Caco-2 (cell line): ENCODE results near the gene LDLR. TPM values are rescaled to one million over a fixed set of nuclear protein-coding genes. Genes with fewer than 3 reads are reported as not detected.
A peak's percentile ranks its signal among the peaks of the same experiment; 100 is the strongest.

Source experiments
- BruUV-seq: library from RNA; stranded (reverse); fragments of 400-500 nt; replicated peaks from 2 replicates; lab custom pipeline; 2021; lab: Mats Ljungman, UMichigan
- CTCF ChIA-PET: fragments of 300-600 bp; sonication (Branson Sonifier 250); formaldehyde crosslinking; loops from one replicate; lab custom pipeline; 2022; ENCODE audit warnings: antibody characterized with exemption; lab: Charles Lee
- POLR2A ChIA-PET: fragments of 300-600 bp; sonication (Branson Sonifier 250); formaldehyde crosslinking; loops from one replicate; lab custom pipeline; 2022; ENCODE audit warnings: antibody characterized with exemption; lab: Charles Lee
- DNase-seq, 2 experiments: peaks; one replicate each; pipeline versions ENCODE4 v3.0.0 to v3.0.0-alpha.2; 2020 to 2022
- H3K27me3 ChIP-seq: replicated peaks from 2 replicates; pipeline ENCODE4 v1.6.0; 2011; ENCODE audit warnings: low read length; ENCODE audit not compliant: control insufficient read depth, insufficient read depth
- H3K36me3 ChIP-seq: 2 replicates; pipeline ENCODE4 v1.5.1; 2011; ENCODE audit warnings: low read length; ENCODE audit not compliant: control insufficient read depth, insufficient read depth
- H3K4me1 ChIP-seq: fragments of 250-450 bp; sonication (Bioruptor Pico); 2 replicates; pipeline ENCODE4 v1.5.1; 2020; ENCODE audit warnings: mild to moderate bottlenecking
- H3K4me3 ChIP-seq: 2 replicates; pipeline ENCODE4 v1.5.1; 2011; ENCODE audit warnings: low read depth, mild to moderate bottlenecking, control low read depth, low read length
- H3K9me3 ChIP-seq: fragments of 250-450 bp; sonication (Bioruptor Pico); 2 replicates; pipeline ENCODE4 v1.5.1; 2020; ENCODE audit warnings: mild to moderate bottlenecking, moderate library complexity
- H3K27ac Mint-ChIP-seq: one replicate; pipeline ENCODE4 v1.8.0; 2022; ENCODE audit warnings: mixed read lengths; ENCODE audit not compliant: unreplicated experiment
- H3K27me3 Mint-ChIP-seq: one replicate; pipeline ENCODE4 v1.8.0; 2022; ENCODE audit warnings: mixed read lengths; ENCODE audit not compliant: insufficient read depth, unreplicated experiment
- H3K36me3 Mint-ChIP-seq: one replicate; pipeline ENCODE4 v1.8.0; 2022; ENCODE audit warnings: mild to moderate bottlenecking, mixed read lengths; ENCODE audit not compliant: insufficient read depth, unreplicated experiment
- H3K4me1 Mint-ChIP-seq: one replicate; pipeline ENCODE4 v1.8.0; 2022; ENCODE audit warnings: low read depth, mixed read lengths; ENCODE audit not compliant: unreplicated experiment
- H3K4me3 Mint-ChIP-seq: one replicate; pipeline ENCODE4 v1.8.0; 2022; ENCODE audit warnings: mild to moderate bottlenecking, moderate library complexity, mixed read lengths; ENCODE audit not compliant: unreplicated experiment
- H3K9me3 Mint-ChIP-seq: one replicate; pipeline ENCODE4 v1.8.0; 2022; ENCODE audit warnings: mixed read lengths; ENCODE audit not compliant: unreplicated experiment
- intact Hi-C: fragments of 100-400 bp; cut with micrococcal nuclease; formaldehyde crosslinking; loops from one replicate; pipeline ENCODE4 v1.10.0; 2022; ENCODE audit not compliant: unreplicated experiment
- total RNA-seq: library from RNA; stranded (reverse); gene quantifications from 2 replicates; pipeline ENCODE4 v1.2.3, GENCODE V29; 2022
- TF ChIP-seq, protein P1 (sequence below), 2 experiments: fragments of 200-600 bp in 1 of 2; IDR thresholded peaks; 1 replicate in 1 of 2; 2 replicates in 1 of 2; pipeline versions ENCODE4 v1.5.1 to v1.8.0; 2011 to 2022; ENCODE audit warnings: antibody characterized with exemption in 1 of 2, control low read depth in 1 of 2, inconsistent platforms in 1 of 2, low read depth in 1 of 2, low read length in 1 of 2, mild to moderate bottlenecking in 1 of 2, moderate library complexity in 1 of 2; ENCODE audit not compliant: insufficient read depth in 1 of 2, severe bottlenecking in 1 of 2, unreplicated experiment in 1 of 2

LDLR gene
- total RNA-seq, 1 experiment from 2014 or later = 68.9 TPM

DNA sequence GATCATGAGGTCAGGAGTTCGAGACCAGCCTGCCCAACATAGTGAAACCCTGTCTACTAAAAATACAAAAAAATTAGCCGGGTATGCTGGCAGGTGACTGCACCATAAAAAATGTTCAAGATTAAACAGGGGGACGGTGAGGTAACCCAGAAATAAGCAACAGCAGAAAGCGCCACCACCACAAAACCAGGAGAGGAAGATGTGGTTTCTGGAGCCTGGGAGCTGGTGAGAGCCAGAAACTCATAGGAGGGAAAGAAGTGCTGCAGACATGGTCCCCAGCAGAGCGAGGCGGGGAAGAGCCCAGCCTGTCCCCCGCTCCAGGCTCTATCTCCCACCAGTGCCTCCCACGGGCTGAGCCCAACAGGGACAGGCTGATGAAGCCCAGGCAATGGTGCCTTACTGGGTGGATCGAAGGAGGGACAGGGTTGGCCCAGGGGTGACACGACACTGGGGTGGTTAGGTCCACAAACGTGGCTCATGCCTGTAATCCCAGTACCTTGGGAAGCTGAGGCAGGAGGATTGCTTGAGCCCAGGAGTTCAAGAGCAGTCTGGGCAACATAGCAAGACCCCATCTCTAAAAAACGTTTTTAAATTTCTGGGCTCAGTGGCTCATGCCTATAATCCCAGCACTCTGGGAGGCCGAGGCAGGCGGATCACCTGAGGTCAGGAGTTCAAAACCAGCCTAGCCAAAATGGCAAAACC is 47.3 kb downstream of the LDLR start:
- CTCF ChIA-PET = no interaction called here
- Histone ChIP-seq H3K36me3 (peaks cover 6% of the 10 kb centered on the region), H3K9me3 (no peaks in the 10 kb centered on the region), H3K4me1 (peaks cover 8% of the 10 kb centered on the region), H3K4me3 (no peak overlapping the region), H3K27me3 (no peaks in the 10 kb centered on the region)
- TF ChIP-seq, protein P1, sequence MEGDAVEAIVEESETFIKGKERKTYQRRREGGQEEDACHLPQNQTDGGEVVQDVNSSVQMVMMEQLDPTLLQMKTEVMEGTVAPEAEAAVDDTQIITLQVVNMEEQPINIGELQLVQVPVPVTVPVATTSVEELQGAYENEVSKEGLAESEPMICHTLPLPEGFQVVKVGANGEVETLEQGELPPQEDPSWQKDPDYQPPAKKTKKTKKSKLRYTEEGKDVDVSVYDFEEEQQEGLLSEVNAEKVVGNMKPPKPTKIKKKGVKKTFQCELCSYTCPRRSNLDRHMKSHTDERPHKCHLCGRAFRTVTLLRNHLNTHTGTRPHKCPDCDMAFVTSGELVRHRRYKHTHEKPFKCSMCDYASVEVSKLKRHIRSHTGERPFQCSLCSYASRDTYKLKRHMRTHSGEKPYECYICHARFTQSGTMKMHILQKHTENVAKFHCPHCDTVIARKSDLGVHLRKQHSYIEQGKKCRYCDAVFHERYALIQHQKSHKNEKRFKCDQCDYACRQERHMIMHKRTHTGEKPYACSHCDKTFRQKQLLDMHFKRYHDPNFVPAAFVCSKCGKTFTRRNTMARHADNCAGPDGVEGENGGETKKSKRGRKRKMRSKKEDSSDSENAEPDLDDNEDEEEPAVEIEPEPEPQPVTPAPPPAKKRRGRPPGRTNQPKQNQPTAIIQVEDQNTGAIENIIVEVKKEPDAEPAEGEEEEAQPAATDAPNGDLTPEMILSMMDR (IDR thresholded peaks at IDR 0.05; ENCODE audit: insufficient read depth in 1 of 2, low read depth in 1 of 2, low read length in 1 of 2, severe bottlenecking in 1 of 2, unreplicated experiment in 1 of 2) = no peak
- Mint-ChIP-seq H3K4me1 (no peaks in the 10 kb centered on the region), H3K27ac (no peak overlapping the region), H3K9me3 (no peaks in the 10 kb centered on the region), H3K36me3 (peaks cover 66% of the 10 kb centered on the region), H3K27me3 (no peaks in the 10 kb centered on the region), H3K4me3 (peak overlapping the region; percentile 66)
- no TSS peak for BruUV-seq
- DNase-seq = no peak
- POLR2A ChIA-PET = interaction anchor here (0.6 kb wide), 1 partner anchor 15 kb away, joined by 3 read pairs; no protein-coding TSS in a partner anchor
- intact Hi-C loops = loop anchor here (5.0 kb wide), 1 partner anchor 199 kb away; no protein-coding TSS in a partner anchor

DNA sequence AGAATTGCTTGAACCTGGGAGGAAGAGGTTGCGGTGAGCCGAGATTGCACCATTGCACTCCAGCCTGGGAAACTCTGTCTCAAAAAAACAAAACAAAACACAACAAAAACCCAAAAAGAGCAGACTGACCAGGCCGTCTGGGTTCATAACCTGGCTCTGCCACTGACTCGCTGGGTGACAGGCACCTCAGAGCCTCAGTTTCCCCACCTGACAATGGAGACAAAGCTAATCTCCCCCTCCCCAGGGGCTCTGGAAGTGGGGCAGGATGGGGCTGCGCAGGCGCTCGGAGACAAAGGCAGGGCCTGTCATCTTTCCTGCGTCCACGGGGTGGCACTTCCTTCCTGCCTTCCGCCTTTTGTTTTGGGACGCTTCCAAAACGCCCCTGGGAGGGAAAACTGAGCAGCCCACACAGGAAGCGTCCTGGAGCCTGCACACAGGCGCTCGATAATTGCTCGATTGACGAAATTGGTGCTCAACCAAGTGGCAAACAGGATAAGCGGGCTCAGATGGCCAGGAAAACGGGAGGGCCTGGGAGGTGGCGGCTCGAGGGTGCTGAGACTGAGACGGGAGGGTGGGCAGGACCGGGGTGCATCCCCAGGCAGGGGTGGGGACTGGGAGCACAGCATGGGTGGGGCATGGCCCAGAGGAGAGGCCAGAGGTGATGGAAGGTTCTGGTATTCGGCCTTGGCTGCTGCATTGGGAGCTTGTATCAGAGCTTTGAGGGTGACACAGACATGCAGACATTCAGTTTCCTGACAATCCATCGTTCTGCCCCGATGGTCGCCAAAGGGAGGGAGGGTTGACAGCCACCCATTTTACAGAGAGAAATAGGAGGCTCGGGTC is 48.5 kb downstream of the LDLR start:
- CTCF ChIA-PET = interaction anchor here (0.6 to 0.7 kb wide), 3 partner anchors 117 to 1580 kb away, joined by 3 to 4 read pairs (median 3); no protein-coding TSS in a partner anchor
- peaks cover 54% of the 10 kb centered on the region for H3K36me3 Mint-ChIP-seq
- H3K27ac Mint-ChIP-seq = peak overlapping the region; percentile 7
- BruUV-seq = no TSS peak
- POLR2A ChIA-PET = no interaction called here
- TF ChIP-seq, protein P1 (IDR thresholded peaks at IDR 0.05; ENCODE audit: insufficient read depth in 1 of 2, low read depth in 1 of 2, low read length in 1 of 2, severe bottlenecking in 1 of 2, unreplicated experiment in 1 of 2) = peak; percentile 71 to 79
- no peaks in the 10 kb centered on the region for H3K9me3 Mint-ChIP-seq
- no peaks in the 10 kb centered on the region for H3K9me3 ChIP-seq
- peak overlapping the region; percentile 66 for H3K4me3 Mint-ChIP-seq
- intact Hi-C loops = loop anchor here (1.0 to 5.0 kb wide), 3 partner anchors 17 to 200 kb away; partner anchors contain the start of gene SPC24
- no peaks in the 10 kb centered on the region for H3K36me3 ChIP-seq
- H3K4me3 ChIP-seq = peak overlapping the region; percentile 50
- H3K27me3 Mint-ChIP-seq = no peaks in the 10 kb centered on the region
- H3K4me1 Mint-ChIP-seq = no peaks in the 10 kb centered on the region
- H3K4me1 ChIP-seq = peaks cover 19% of the 10 kb centered on the region
- peak; percentile 77 to 79 for DNase-seq
- no peaks in the 10 kb centered on the region for H3K27me3 ChIP-seq
